Activated T-helper 1 cell treated with anti-CD3 and anti-CD28 coated beads, Interleukin-12 subunit alpha, Interleukin-12 subunit beta, Interleukin-2, Interleukin-4 antibody, amounts not matched to agents 30 ng/mL and 10 ng/mL and 1 ng/mL, durations not matched to agents 14 hours and 24 hours and 36 hours (primary cell): ENCODE data around the gene DPP6. TPM values are rescaled to one million over a fixed set of nuclear protein-coding genes. Genes with fewer than 3 reads are reported as not detected.
A peak's percentile ranks its signal among the peaks of the same experiment; 100 is the strongest.

Experiments used
- DNase-seq: peaks from one replicate; pipeline ENCODE4 v3.0.0; 2021; ENCODE audit warnings: low spot score
- H3K27ac Mint-ChIP-seq: one replicate; pipeline ENCODE4 v1.8.0; 2021; ENCODE audit warnings: mild to moderate bottlenecking, mixed read lengths
- H3K27me3 Mint-ChIP-seq: one replicate; pipeline ENCODE4 v1.8.0; 2022; ENCODE audit warnings: mild to moderate bottlenecking, moderate library complexity, mixed read lengths; ENCODE audit not compliant: insufficient read depth
- H3K36me3 Mint-ChIP-seq: one replicate; pipeline ENCODE4 v1.8.0; 2021; ENCODE audit warnings: low read depth, mixed read lengths
- H3K4me1 Mint-ChIP-seq: one replicate; pipeline ENCODE4 v1.8.0; 2021; ENCODE audit warnings: low read depth, mixed read lengths
- H3K4me3 Mint-ChIP-seq: one replicate; pipeline ENCODE4 v1.8.0; 2021; ENCODE audit warnings: mild to moderate bottlenecking, moderate library complexity, mixed read lengths
- H3K9me3 Mint-ChIP-seq: one replicate; pipeline ENCODE4 v1.8.0; 2021; ENCODE audit warnings: mixed read lengths
- intact Hi-C: fragments of 100-400 bp; cut with micrococcal nuclease; formaldehyde crosslinking; loops from one replicate; pipeline ENCODE4 v1.15.1; 2024
- total RNA-seq: library from RNA; stranded (reverse); gene quantifications from 2 replicates; pipeline ENCODE4 v1.2.3, GENCODE V29; 2022

DPP6 gene
- total RNA-seq, 1 donor from 2014 or later: not detected

GRCh38 chr7:154757756-154758155 lies 705.6 kb downstream of the DPP6 start:
- Mint-ChIP-seq H3K36me3 (no peaks in the 10 kb centered on the region), H3K27me3 (peaks cover 2% of the 10 kb centered on the region), H3K4me3 (no peak overlapping the region), H3K27ac (no peak overlapping the region), H3K4me1 (no peaks in the 10 kb centered on the region), H3K9me3 (peaks cover 6% of the 10 kb centered on the region)
- DNase-seq: no peak
- intact Hi-C loops: no loop called here

- H3K9me3 Mint-ChIP-seq: no peaks in the 10 kb centered on the region
- H3K4me1 Mint-ChIP-seq: no peaks in the 10 kb centered on the region
Measured at GRCh38 chr7:154759989-154760388, 707.8 kb downstream of the DPP6 start.

GRCh38 chr7:154765118-154765517 lies 712.9 kb downstream of the DPP6 start:
- DNase-seq: no peak
- Mint-ChIP-seq H3K4me1 (no peaks in the 10 kb centered on the region), H3K36me3 (no peaks in the 10 kb centered on the region), H3K9me3 (no peaks in the 10 kb centered on the region), H3K27me3 (peaks cover 2% of the 10 kb centered on the region), H3K4me3 (no peak overlapping the region), H3K27ac (no peak overlapping the region)
- intact Hi-C loops: no loop called here

More at GRCh38 chr7:154759989-154760388, 707.8 kb downstream of the DPP6 start:
- Mint-ChIP-seq H3K27ac (no peak overlapping the region), H3K27me3 (peaks cover 2% of the 10 kb centered on the region), H3K36me3 (no peaks in the 10 kb centered on the region), H3K4me3 (no peak overlapping the region)
- DNase-seq: no peak
- intact Hi-C loops: no loop called here

GRCh38 chr7:154767142-154767541 lies 714.9 kb downstream of the DPP6 start:
- Mint-ChIP-seq H3K4me1 (no peaks in the 10 kb centered on the region), H3K9me3 (no peaks in the 10 kb centered on the region), H3K4me3 (no peak overlapping the region), H3K27ac (no peak overlapping the region), H3K27me3 (peaks cover 1% of the 10 kb centered on the region), H3K36me3 (no peaks in the 10 kb centered on the region)
- intact Hi-C loops: no loop called here
- DNase-seq: no peak

- no peak for DNase-seq
- Mint-ChIP-seq H3K27me3 (no peaks in the 10 kb centered on the region), H3K27ac (no peak overlapping the region), H3K4me3 (no peak overlapping the region), H3K4me1 (no peaks in the 10 kb centered on the region), H3K36me3 (no peaks in the 10 kb centered on the region), H3K9me3 (no peaks in the 10 kb centered on the region)
- intact Hi-C loops: no loop called here
Measured at GRCh38 chr7:154767821-154768415, 715.7 kb downstream of the DPP6 start.

GRCh38 chr7:154769001-154769400 lies 716.8 kb downstream of the DPP6 start:
- no peak for DNase-seq
- H3K4me3 Mint-ChIP-seq: no peak overlapping the region
- no peak overlapping the region for H3K27ac Mint-ChIP-seq
- H3K4me1 Mint-ChIP-seq: no peaks in the 10 kb centered on the region
- H3K9me3 Mint-ChIP-seq: no peaks in the 10 kb centered on the region
- H3K27me3 Mint-ChIP-seq: no peaks in the 10 kb centered on the region
- H3K36me3 Mint-ChIP-seq: no peaks in the 10 kb centered on the region
- intact Hi-C loops: no loop called here

- intact Hi-C loops: no loop called here
Measured at GRCh38 chr7:154769527-154769926, 717.3 kb downstream of the DPP6 start.

GRCh38 chr7:154770361-154770760 lies 718.2 kb downstream of the DPP6 start:
- H3K36me3 Mint-ChIP-seq: no peaks in the 10 kb centered on the region
- H3K9me3 Mint-ChIP-seq: no peaks in the 10 kb centered on the region

More at GRCh38 chr7:154769527-154769926, 717.3 kb downstream of the DPP6 start:
- H3K36me3 Mint-ChIP-seq: no peaks in the 10 kb centered on the region
- H3K4me3 Mint-ChIP-seq: no peak overlapping the region
- DNase-seq: no peak
- H3K4me1 Mint-ChIP-seq: no peaks in the 10 kb centered on the region
- no peaks in the 10 kb centered on the region for H3K27me3 Mint-ChIP-seq
- H3K27ac Mint-ChIP-seq: no peak overlapping the region
- no peaks in the 10 kb centered on the region for H3K9me3 Mint-ChIP-seq

GRCh38 chr7:154770962-154771361 lies 718.8 kb downstream of the DPP6 start:
- DNase-seq: no peak
- no peaks in the 10 kb centered on the region for H3K27me3 Mint-ChIP-seq
- H3K4me3 Mint-ChIP-seq: no peak overlapping the region
- H3K4me1 Mint-ChIP-seq: no peaks in the 10 kb centered on the region
- H3K27ac Mint-ChIP-seq: no peak overlapping the region
- no peaks in the 10 kb centered on the region for H3K36me3 Mint-ChIP-seq
- no peaks in the 10 kb centered on the region for H3K9me3 Mint-ChIP-seq
- intact Hi-C loops: no loop called here

More at GRCh38 chr7:154770361-154770760, 718.2 kb downstream of the DPP6 start:
- H3K4me3 Mint-ChIP-seq: no peak overlapping the region
- no peaks in the 10 kb centered on the region for H3K4me1 Mint-ChIP-seq
- no peaks in the 10 kb centered on the region for H3K27me3 Mint-ChIP-seq
- H3K27ac Mint-ChIP-seq: no peak overlapping the region
- no peak for DNase-seq
- intact Hi-C loops: no loop called here

GRCh38 chr7:154774303-154774969 lies 722.2 kb downstream of the DPP6 start:
- no peaks in the 10 kb centered on the region for H3K4me1 Mint-ChIP-seq
- no peak for DNase-seq
- no peak overlapping the region for H3K27ac Mint-ChIP-seq
- H3K27me3 Mint-ChIP-seq: no peaks in the 10 kb centered on the region
- intact Hi-C loops: no loop called here
- H3K9me3 Mint-ChIP-seq: peaks cover 17% of the 10 kb centered on the region
- H3K4me3 Mint-ChIP-seq: no peak overlapping the region
- peaks cover 2% of the 10 kb centered on the region for H3K36me3 Mint-ChIP-seq

- H3K4me1 Mint-ChIP-seq: no peaks in the 10 kb centered on the region
- H3K27ac Mint-ChIP-seq: no peak overlapping the region
- DNase-seq: no peak
- intact Hi-C loops: no loop called here
- no peaks in the 10 kb centered on the region for H3K27me3 Mint-ChIP-seq
- no peak overlapping the region for H3K4me3 Mint-ChIP-seq
- peaks cover 22% of the 10 kb centered on the region for H3K9me3 Mint-ChIP-seq
- peaks cover 2% of the 10 kb centered on the region for H3K36me3 Mint-ChIP-seq
Measured at GRCh38 chr7:154775681-154776080, 723.5 kb downstream of the DPP6 start.

GRCh38 chr7:154776350-154776749 lies 724.2 kb downstream of the DPP6 start:
- Mint-ChIP-seq H3K4me3 (no peak overlapping the region), H3K27me3 (no peaks in the 10 kb centered on the region), H3K27ac (peak overlapping the region; percentile 36), H3K36me3 (peaks cover 2% of the 10 kb centered on the region), H3K4me1 (no peaks in the 10 kb centered on the region), H3K9me3 (peaks cover 22% of the 10 kb centered on the region)
- intact Hi-C loops: no loop called here
- DNase-seq: no peak

GRCh38 chr7:154777023-154777422 lies 724.8 kb downstream of the DPP6 start:
- H3K27ac Mint-ChIP-seq: no peak overlapping the region
- H3K4me1 Mint-ChIP-seq: no peaks in the 10 kb centered on the region

More at GRCh38 chr7:154777023-154777422, 724.8 kb downstream of the DPP6 start:
- H3K27me3 Mint-ChIP-seq: no peaks in the 10 kb centered on the region
- peaks cover 2% of the 10 kb centered on the region for H3K36me3 Mint-ChIP-seq
- H3K4me3 Mint-ChIP-seq: no peak overlapping the region
- DNase-seq: no peak
- H3K9me3 Mint-ChIP-seq: peaks cover 22% of the 10 kb centered on the region
- intact Hi-C loops: no loop called here
